GM12878 (cell line): ENCODE measurements around the gene BAZ2B. TPM values are rescaled to one million over a fixed set of nuclear protein-coding genes. Genes with fewer than 3 reads are reported as not detected.

ENCODE experiments used
- ATAC-seq: fragments of 200-7000 bp; cut with Tn5 transposase; 3 replicates; pipeline ENCODE4 v1.9.1; 2020; ENCODE audit warnings: mild to moderate bottlenecking, moderate library complexity
- BruUV-seq: library from RNA; stranded (reverse); fragments of 400-500 nt; replicated peaks from 2 replicates; lab custom pipeline; 2021; lab: Mats Ljungman, UMichigan
- CTCF ChIA-PET: fragments of 300-600 bp; sonication (Branson Sonifier 250); formaldehyde crosslinking; extraction: SDS; loops from one replicate; lab custom pipeline; 2021; ENCODE audit warnings: inconsistent platforms; lab: Yijun Ruan, JAX
- POLR2A ChIA-PET: fragments of 350-600 bp; formaldehyde crosslinking; extraction: SDS; loops from one replicate; lab custom pipeline; 2021; ENCODE audit warnings: inconsistent platforms; lab: Charles Lee
- RAD21 ChIA-PET: fragments of 300-600 bp; sonication (Branson Sonifier 250); formaldehyde crosslinking; loops from one replicate; lab custom pipeline; 2023; ENCODE audit warnings: antibody characterized with exemption; ENCODE audit not compliant: unreplicated experiment; lab: Charles Lee
- SMC1A ChIA-PET: fragments of 300-600 bp; sonication (Branson Sonifier 250); formaldehyde crosslinking; loops from one replicate; lab custom pipeline; 2023; ENCODE audit not compliant: unreplicated experiment, uncharacterized antibody; lab: Charles Lee
- DNase-seq: peaks from one replicate; pipeline ENCODE4 v3.0.0-alpha.2; 2011; ENCODE audit warnings: low read depth, low spot score
- FAIRE-seq: peaks from 3 replicates; lab custom pipeline; 2011; peaks lifted over from hg19 to GRCh38; lab: Jason Lieb, UNC
- H2AFZ ChIP-seq: 2 replicates; pipeline ENCODE4 v1.6.0; 2011; ENCODE audit warnings: low read depth, low read length, control low read depth; ENCODE audit not compliant: control insufficient read depth
- H3K27ac ChIP-seq: 2 replicates; pipeline ENCODE4 v1.5.1; 2011; ENCODE audit warnings: control low read depth; ENCODE audit not compliant: control insufficient read depth, insufficient read depth
- H3K27me3 ChIP-seq, 2 experiments: replicated peaks in 1 of 2; 2 replicates each; pipeline versions ENCODE4 v1.6.0 to v1.6.1; 2011; ENCODE audit warnings: low read length in 1 of 2; ENCODE audit not compliant: control insufficient read depth in 2 of 2, insufficient read depth in 2 of 2
- H3K36me3 ChIP-seq, 2 experiments: 2 replicates each; pipeline ENCODE4 v1.5.1; 2011; ENCODE audit warnings: low read length in 1 of 2; ENCODE audit not compliant: control insufficient read depth in 2 of 2, insufficient read depth in 2 of 2
- H3K4me1 ChIP-seq: 2 replicates; pipeline ENCODE4 v1.6.1; 2011; ENCODE audit warnings: mild to moderate bottlenecking, low read length, moderate library complexity, mixed read lengths; ENCODE audit not compliant: control insufficient read depth, insufficient read depth
- H3K4me2 ChIP-seq: 2 replicates; pipeline ENCODE4 v1.6.0; 2011; ENCODE audit warnings: control low read depth; ENCODE audit not compliant: control insufficient read depth, insufficient read depth
- H3K4me3 ChIP-seq: fragments of 200-600 bp; sonication (generic); 2 replicates; pipeline ENCODE4 v1.5.1; 2016
- H3K79me2 ChIP-seq: 2 replicates; pipeline ENCODE4 v1.6.0; 2011; ENCODE audit warnings: low read length; ENCODE audit not compliant: control insufficient read depth, insufficient read depth
- H3K9ac ChIP-seq: 2 replicates; pipeline ENCODE4 v1.8.0; 2011; ENCODE audit warnings: low read length, control low read depth, mixed read lengths; ENCODE audit not compliant: control insufficient read depth, insufficient read depth
- H3K9me3 ChIP-seq: replicated peaks from 3 replicates; pipeline ENCODE4 v1.5.1; 2011; ENCODE audit warnings: mild to moderate bottlenecking, low read length; ENCODE audit not compliant: control insufficient read depth, insufficient read depth
- H4K20me1 ChIP-seq: 2 replicates; pipeline ENCODE4 v1.6.0; 2011; ENCODE audit not compliant: control insufficient read depth, insufficient read depth
- DPF2 ChIP-seq: fragments of 450-650 bp; IDR thresholded peaks from 2 replicates; pipeline ENCODE4 v1.6.1; 2017; ENCODE audit warnings: mild to moderate bottlenecking
- MEF2A ChIP-seq: IDR thresholded peaks from 2 replicates; pipeline ENCODE4 v1.6.1; 2011; ENCODE audit warnings: low read depth, mild to moderate bottlenecking, low read length, moderate library complexity; ENCODE audit not compliant: insufficient read depth
- MYC ChIP-seq: IDR thresholded peaks from 2 replicates; pipeline ENCODE4 v1.6.1; 2011; ENCODE audit warnings: mild to moderate bottlenecking, low read length, moderate library complexity, inconsistent platforms; ENCODE audit not compliant: insufficient read depth, insufficient replicate concordance, insufficient read length, severe bottlenecking
- TAF1 ChIP-seq: IDR thresholded peaks from 2 replicates; pipeline ENCODE4 v1.6.1; 2011; ENCODE audit warnings: mild to moderate bottlenecking, low read depth, low read length, borderline replicate concordance
- ZNF24 ChIP-seq: fragments of 450-650 bp; IDR thresholded peaks from 2 replicates; pipeline ENCODE4 v1.6.1; 2017; ENCODE audit warnings: antibody characterized with exemption, mild to moderate bottlenecking
- WGBS: methylation state at CpG from one replicate; pipeline ENCODE4 v1.1.6; 2016; ENCODE audit warnings: low lambda C conversion rate; ENCODE audit not compliant: insufficient replicate concordance, insufficient coverage; ENCODE audit errors: missing lambda C conversion rate; 5-methylcytosine and 5-hydroxymethylcytosine counted together
- in situ Hi-C: fragments of 300-500 bp; cut with MboI; formaldehyde crosslinking; loops from 9 replicates; pipeline ENCODE4 v1.14.3; 2018; ENCODE audit warnings: mixed read lengths
- intact Hi-C: fragments of 100-400 bp; cut with micrococcal nuclease; formaldehyde crosslinking; loops from one replicate; pipeline ENCODE4 v1.14.2; 2022; ENCODE audit not compliant: unreplicated experiment
- polyA plus RNA-seq, 11 experiments: library from polyadenylated mRNA; depleted of rRNA in 4 of 11; unstranded in 6 of 11; stranded (reverse) in 5 of 11; fragments of >200 nt; fragmentation: Nextera tagmentation in 4 of 11; fragmentation: Illumina TruSeq in 1 of 11; extraction: Ambion mirVana in 4 of 11; extraction: Trizol in 1 of 11; gene quantifications; 1 replicate in 1 of 11; 2 replicates in 10 of 11; pipeline versions ENCODE4 v1.2.1 to v1.2.3, GENCODE V29; 2011 to 2016; ENCODE audit warnings: inconsistent platforms in 2 of 11, missing spikeins in 2 of 11, low read depth in 1 of 11
- total RNA-seq, 4 experiments: library from RNA; depleted of rRNA in 3 of 4; stranded (reverse); fragments of >200 nt in 3 of 4; fragmentation: Illumina TruSeq in 1 of 4; extraction: Trizol in 1 of 4; gene quantifications; 2 replicates each; pipeline versions ENCODE4 v1.2.1 to v1.2.3, GENCODE V29; 2013 to 2021
- TF ChIP-seq, protein P1 (sequence below): fragments of 450-650 bp; IDR thresholded peaks from 2 replicates; pipeline ENCODE4 v1.6.1; 2018; ENCODE audit warnings: borderline replicate concordance, mild to moderate bottlenecking; ENCODE audit not compliant: partially characterized antibody
- TF ChIP-seq, protein P2 (sequence below): fragments of 450-650 bp; formaldehyde crosslinking; IDR thresholded peaks from 2 replicates; pipeline ENCODE4 v1.4.0; 2020; ENCODE audit warnings: mild to moderate bottlenecking, moderate library complexity

Gene BAZ2B
- total and polyA plus RNA-seq, 10 of the 15 experiments (the other 5 are each of a cell fraction or from before 2014, with no cell fraction given): 8.8 to 49.7 (median 24.7) TPM

DNA sequence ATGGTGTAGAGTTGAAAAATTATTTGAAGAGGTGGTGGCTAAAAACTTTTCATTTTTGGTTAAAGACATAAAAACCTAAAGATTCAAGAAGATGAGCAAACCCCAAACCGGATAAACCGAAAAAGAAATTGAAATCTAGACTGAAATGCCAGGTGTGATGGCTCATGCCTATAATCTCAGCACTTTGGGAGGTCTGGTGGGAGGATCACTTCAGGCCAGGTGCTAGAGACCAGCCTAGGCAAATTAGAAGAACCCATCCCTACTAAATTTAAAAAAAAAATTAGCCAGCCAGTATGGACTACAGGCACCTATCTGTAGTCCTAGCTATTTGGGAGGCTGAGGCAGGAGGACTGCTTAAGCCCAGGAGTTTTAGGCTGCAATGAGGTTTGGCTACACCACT is 126.9 kb downstream of the BAZ2B start:
- in situ Hi-C loops: no loop called here
- DNase-seq: no peak

More for the DNA sequence above, 126.9 kb downstream of the BAZ2B start:
- no peaks in the 10 kb centered on the region for H3K4me1 ChIP-seq
- H3K4me3 ChIP-seq: no peak overlapping the region
- H3K9me3 ChIP-seq: no peaks in the 10 kb centered on the region
- H3K4me2 ChIP-seq: no peak overlapping the region
- no peak overlapping the region for H3K27ac ChIP-seq
- H3K27me3 ChIP-seq: no peaks in the 10 kb centered on the region
- H2AFZ ChIP-seq: no peak overlapping the region
- no TSS peak for BruUV-seq
- 100% methylated on average over 2 of the region's 2 CpGs for WGBS
- intact Hi-C loops: no loop called here
- no peak overlapping the region for H3K9ac ChIP-seq
- H3K36me3 ChIP-seq: no peaks in the 10 kb centered on the region
- FAIRE-seq: no peak
- RAD21 ChIA-PET: no interaction called here
- H4K20me1 ChIP-seq: no peaks in the 10 kb centered on the region
- CTCF ChIA-PET: no interaction called here
- SMC1A ChIA-PET: interaction anchor here (0.9 to 1.4 kb wide), 2 partner anchors 24 to 26 kb away, joined by 4 read pairs; no protein-coding TSS in a partner anchor
- POLR2A ChIA-PET: interaction anchor here (1.3 kb wide), 1 partner anchor 16 kb away, joined by 4 read pairs; no protein-coding TSS in a partner anchor
- H3K79me2 ChIP-seq: no peaks in the 10 kb centered on the region
- TF ChIP-seq MEF2A (no peak), TAF1 (no peak), MYC (no peak), ZNF24 (no peak), DPF2 (no peak)
- TF ChIP-seq, protein P1, sequence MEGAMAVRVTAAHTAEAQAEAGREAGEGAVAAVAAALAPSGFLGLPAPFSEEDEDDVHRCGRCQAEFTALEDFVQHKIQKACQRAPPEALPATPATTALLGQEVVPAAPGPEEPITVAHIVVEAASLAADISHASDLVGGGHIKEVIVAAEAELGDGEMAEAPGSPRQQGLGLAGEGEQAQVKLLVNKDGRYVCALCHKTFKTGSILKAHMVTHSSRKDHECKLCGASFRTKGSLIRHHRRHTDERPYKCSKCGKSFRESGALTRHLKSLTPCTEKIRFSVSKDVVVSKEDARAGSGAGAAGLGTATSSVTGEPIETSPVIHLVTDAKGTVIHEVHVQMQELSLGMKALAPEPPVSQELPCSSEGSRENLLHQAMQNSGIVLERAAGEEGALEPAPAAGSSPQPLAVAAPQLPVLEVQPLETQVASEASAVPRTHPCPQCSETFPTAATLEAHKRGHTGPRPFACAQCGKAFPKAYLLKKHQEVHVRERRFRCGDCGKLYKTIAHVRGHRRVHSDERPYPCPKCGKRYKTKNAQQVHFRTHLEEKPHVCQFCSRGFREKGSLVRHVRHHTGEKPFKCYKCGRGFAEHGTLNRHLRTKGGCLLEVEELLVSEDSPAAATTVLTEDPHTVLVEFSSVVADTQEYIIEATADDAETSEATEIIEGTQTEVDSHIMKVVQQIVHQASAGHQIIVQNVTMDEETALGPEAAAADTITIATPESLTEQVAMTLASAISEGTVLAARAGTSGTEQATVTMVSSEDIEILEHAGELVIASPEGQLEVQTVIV: no peak
- TF ChIP-seq, protein P2, sequence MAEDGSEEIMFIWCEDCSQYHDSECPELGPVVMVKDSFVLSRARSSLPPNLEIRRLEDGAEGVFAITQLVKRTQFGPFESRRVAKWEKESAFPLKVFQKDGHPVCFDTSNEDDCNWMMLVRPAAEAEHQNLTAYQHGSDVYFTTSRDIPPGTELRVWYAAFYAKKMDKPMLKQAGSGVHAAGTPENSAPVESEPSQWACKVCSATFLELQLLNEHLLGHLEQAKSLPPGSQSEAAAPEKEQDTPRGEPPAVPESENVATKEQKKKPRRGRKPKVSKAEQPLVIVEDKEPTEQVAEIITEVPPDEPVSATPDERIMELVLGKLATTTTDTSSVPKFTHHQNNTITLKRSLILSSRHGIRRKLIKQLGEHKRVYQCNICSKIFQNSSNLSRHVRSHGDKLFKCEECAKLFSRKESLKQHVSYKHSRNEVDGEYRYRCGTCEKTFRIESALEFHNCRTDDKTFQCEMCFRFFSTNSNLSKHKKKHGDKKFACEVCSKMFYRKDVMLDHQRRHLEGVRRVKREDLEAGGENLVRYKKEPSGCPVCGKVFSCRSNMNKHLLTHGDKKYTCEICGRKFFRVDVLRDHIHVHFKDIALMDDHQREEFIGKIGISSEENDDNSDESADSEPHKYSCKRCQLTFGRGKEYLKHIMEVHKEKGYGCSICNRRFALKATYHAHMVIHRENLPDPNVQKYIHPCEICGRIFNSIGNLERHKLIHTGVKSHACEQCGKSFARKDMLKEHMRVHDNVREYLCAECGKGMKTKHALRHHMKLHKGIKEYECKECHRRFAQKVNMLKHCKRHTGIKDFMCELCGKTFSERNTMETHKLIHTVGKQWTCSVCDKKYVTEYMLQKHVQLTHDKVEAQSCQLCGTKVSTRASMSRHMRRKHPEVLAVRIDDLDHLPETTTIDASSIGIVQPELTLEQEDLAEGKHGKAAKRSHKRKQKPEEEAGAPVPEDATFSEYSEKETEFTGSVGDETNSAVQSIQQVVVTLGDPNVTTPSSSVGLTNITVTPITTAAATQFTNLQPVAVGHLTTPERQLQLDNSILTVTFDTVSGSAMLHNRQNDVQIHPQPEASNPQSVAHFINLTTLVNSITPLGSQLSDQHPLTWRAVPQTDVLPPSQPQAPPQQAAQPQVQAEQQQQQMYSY: no peak
- ATAC-seq: no peak
